Measurements from ENCODE around the gene TXLNA.

Gene TXLNA

DNA sequence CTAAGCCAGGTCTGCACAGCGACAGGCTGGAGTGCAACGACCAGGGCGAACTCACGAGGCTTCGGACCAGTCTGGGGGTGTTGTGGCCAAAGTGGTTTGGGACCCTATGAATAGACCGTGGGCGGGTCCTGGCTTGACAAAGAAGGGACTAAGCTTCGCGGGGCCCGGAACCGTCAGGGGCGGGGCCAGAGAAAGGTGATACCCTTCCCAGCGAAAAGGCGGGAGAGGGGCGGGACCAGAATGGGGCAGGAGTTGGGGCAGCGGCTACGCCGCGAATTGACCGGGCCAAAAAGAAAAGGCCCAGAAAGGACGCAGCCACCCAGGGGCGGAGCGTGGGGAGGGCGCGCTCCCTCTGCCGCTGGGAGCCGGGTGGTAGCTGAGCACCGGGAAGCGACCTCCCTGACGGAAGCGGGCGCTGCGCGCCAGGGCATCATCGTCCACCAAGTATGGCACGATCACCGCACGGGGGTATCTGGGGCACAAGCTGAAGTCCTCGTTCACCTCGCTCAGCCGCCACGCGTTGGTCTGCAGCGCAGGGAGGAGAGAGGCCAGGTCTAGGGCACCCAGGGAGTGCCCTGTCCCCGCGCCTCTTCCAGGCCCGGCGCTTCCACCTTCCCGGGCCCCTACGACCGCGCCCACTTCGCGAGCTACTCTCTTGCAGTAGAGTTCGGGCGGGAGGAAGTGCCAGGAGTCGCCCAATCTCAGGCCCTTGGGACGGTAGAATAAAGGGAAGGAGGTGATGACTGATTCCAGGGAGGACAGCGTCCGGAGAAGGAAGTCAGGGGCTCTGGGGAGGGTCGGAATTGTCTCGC lies 60.9 kb downstream of the TXLNA start:
- peak overlapping the region in 20 of 21 experiments; percentile 8 to 86 (median 74) for H3K27ac ChIP-seq
- peak overlapping the region; percentile 40 to 66 (median 50) for H3K4me3 ChIP-seq

GRCh38 chr1:32241001-32241763 lies 61.7 kb downstream of the TXLNA start:
- Histone ChIP-seq H3K4me3 (peak overlapping the region; percentile 40 to 66 (median 50)), H3K27ac (peak overlapping the region; percentile 15 to 86 (median 74))

GRCh38 chr1:32242341-32242851 lies 62.9 kb downstream of the TXLNA start:
- Histone ChIP-seq H3K4me3 (no peak overlapping the region), H3K27ac (peak overlapping the region in 3 of 21 experiments; percentile 24 to 82 (median 42))

DNA sequence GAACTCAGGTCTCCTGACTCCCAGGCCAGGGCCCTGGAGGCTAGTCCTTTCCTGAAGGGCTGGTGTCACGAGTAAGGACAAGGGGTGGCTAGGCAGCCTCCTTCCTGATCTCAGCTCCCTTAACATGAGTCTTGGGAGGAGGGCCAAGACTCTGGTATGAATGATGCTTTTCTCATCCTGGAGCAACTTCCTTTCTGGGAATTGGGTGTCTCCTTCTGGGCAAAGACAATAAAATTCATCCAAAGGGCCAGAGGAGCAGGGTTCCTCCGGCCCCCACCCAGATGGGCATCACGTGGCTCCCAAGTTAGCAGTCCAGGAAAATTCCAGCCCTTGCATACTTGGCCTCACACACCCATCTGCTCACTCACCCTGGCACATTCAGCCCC lies 67.4 kb downstream of the TXLNA start, which contains the start of gene FAM167B:
TSS of gene FAM167B (plus strand) at position 335 of the 386 bp plus-strand sequence. CDS start 200 bp downstream, outside the sequence.
- H3K4me3 ChIP-seq: no peak within 1 kb of the TSS
- peak within 1 kb of the TSS in 19 of 21 experiments; percentile 27 to 98 (median 77) for H3K27ac ChIP-seq

GRCh38 chr1:32247452-32247851 lies 68.0 kb downstream of the TXLNA start:
- peak overlapping the region in 18 of 21 experiments; percentile 27 to 98 (median 76) for H3K27ac ChIP-seq
- no peak overlapping the region for H3K4me3 ChIP-seq
